Neural crest cell (in vitro differentiated cells): ENCODE results near the gene LIX1. TPM values are rescaled to one million over a fixed set of nuclear protein-coding genes. Genes with fewer than 3 reads are reported as not detected.
"Not testable (repeated sequence)": the region's sequence is repeated elsewhere in the genome, so short reads cannot be mapped to it uniquely, and the experiment has no call there.

ENCODE experiments used
- DNase-seq: peaks from one replicate; pipeline ENCODE4 v3.0.0; 2021; ENCODE audit warnings: low read depth, mixed read lengths, low spot score
- H3K27ac Mint-ChIP-seq: one replicate; pipeline ENCODE4 v1.8.0; 2021; ENCODE audit warnings: mild to moderate bottlenecking, mixed read lengths; ENCODE audit not compliant: unreplicated experiment
- H3K27me3 Mint-ChIP-seq: 2 replicates; pipeline ENCODE4 v1.8.0; 2021; ENCODE audit warnings: low read depth, mild to moderate bottlenecking, mixed read lengths
- H3K36me3 Mint-ChIP-seq: 2 replicates; pipeline ENCODE4 v1.8.0; 2021; ENCODE audit warnings: low read depth, mild to moderate bottlenecking, mixed read lengths
- H3K4me1 Mint-ChIP-seq: 2 replicates; pipeline ENCODE4 v1.8.0; 2021; ENCODE audit warnings: mixed read lengths
- H3K4me3 Mint-ChIP-seq: one replicate; pipeline ENCODE4 v1.8.0; 2021; ENCODE audit warnings: mild to moderate bottlenecking, mixed read lengths
- H3K9me3 Mint-ChIP-seq: 2 replicates; pipeline ENCODE4 v1.8.0; 2021; ENCODE audit warnings: mixed read lengths
- CTCF ChIP-seq: fragments of 200-600 bp; sonication (generic); conservative IDR thresholded peaks from 2 replicates; pipeline ENCODE4 v1.5.0; 2021; ENCODE audit warnings: antibody characterized with exemption, mild to moderate bottlenecking
- total RNA-seq: library from RNA; stranded (reverse); gene quantifications from 2 replicates; pipeline ENCODE4 v1.2.1, GENCODE V29; 2021

Gene LIX1
- total RNA-seq, 1 donor from 2014 or later, result 19.7 TPM

GRCh38 chr5:97085459-97086181 lies 56.8 kb downstream of the LIX1 start:
- no peak overlapping the region for H3K4me3 Mint-ChIP-seq
- no peak for TF ChIP-seq CTCF
- no peak for DNase-seq
- no peaks in the 10 kb centered on the region for H3K4me1 Mint-ChIP-seq
- peaks cover 5% of the 10 kb centered on the region for H3K36me3 Mint-ChIP-seq
- H3K27me3 Mint-ChIP-seq, result no peaks in the 10 kb centered on the region
- no peak overlapping the region for H3K27ac Mint-ChIP-seq
- H3K9me3 Mint-ChIP-seq, result peaks cover 5% of the 10 kb centered on the region

- not testable (repeated sequence) for H3K9me3 Mint-ChIP-seq, H3K27ac Mint-ChIP-seq, H3K4me1 Mint-ChIP-seq, H3K27me3 Mint-ChIP-seq, H3K36me3 Mint-ChIP-seq, DNase-seq, H3K4me3 Mint-ChIP-seq
Observed at GRCh38 chr5:97084782-97085458, 57.5 kb downstream of the LIX1 start.

GRCh38 chr5:97078958-97079743 lies 63.3 kb downstream of the LIX1 start:
- H3K36me3 Mint-ChIP-seq, result no peaks in the 10 kb centered on the region
- no peak overlapping the region for H3K27ac Mint-ChIP-seq
- H3K4me1 Mint-ChIP-seq, result peaks cover 9% of the 10 kb centered on the region
- DNase-seq, result no peak
- TF ChIP-seq CTCF, result no peak
- no peaks in the 10 kb centered on the region for H3K27me3 Mint-ChIP-seq
- no peak overlapping the region for H3K4me3 Mint-ChIP-seq
- no peaks in the 10 kb centered on the region for H3K9me3 Mint-ChIP-seq

GRCh38 chr5:97077246-97077645 lies 65.2 kb downstream of the LIX1 start:
- DNase-seq, result no peak
- H3K9me3 Mint-ChIP-seq, result peaks cover 4% of the 10 kb centered on the region
- H3K27me3 Mint-ChIP-seq, result no peaks in the 10 kb centered on the region
- peaks cover 9% of the 10 kb centered on the region for H3K4me1 Mint-ChIP-seq
- H3K27ac Mint-ChIP-seq, result no peak overlapping the region
- no peaks in the 10 kb centered on the region for H3K36me3 Mint-ChIP-seq
- H3K4me3 Mint-ChIP-seq, result no peak overlapping the region
- TF ChIP-seq CTCF, result no peak

- Mint-ChIP-seq H3K27me3 (no peaks in the 10 kb centered on the region), H3K4me1 (peaks cover 9% of the 10 kb centered on the region), H3K4me3 (no peak overlapping the region), H3K9me3 (peaks cover 4% of the 10 kb centered on the region), H3K27ac (no peak overlapping the region), H3K36me3 (no peaks in the 10 kb centered on the region)
- TF ChIP-seq CTCF, result no peak
- DNase-seq, result no peak
Observed at GRCh38 chr5:97076098-97076497, 66.3 kb downstream of the LIX1 start.

- Mint-ChIP-seq H3K27me3 (no peaks in the 10 kb centered on the region), H3K27ac (no peak overlapping the region), H3K4me3 (no peak overlapping the region), H3K4me1 (peaks cover 9% of the 10 kb centered on the region), H3K36me3 (no peaks in the 10 kb centered on the region), H3K9me3 (peaks cover 4% of the 10 kb centered on the region)
- no peak for DNase-seq
- no peak for TF ChIP-seq CTCF
Observed at GRCh38 chr5:97075649-97076048, 66.8 kb downstream of the LIX1 start.
